Activated naive CD8-positive, alpha-beta T cell treated with anti-CD3 and anti-CD28 coated beads, Interleukin-2, amount 10 ng/mL, durations not matched to agents 7 days and 5 days (primary cell): Measurements from ENCODE around the gene SMIM34. TPM values are rescaled to one million over a fixed set of nuclear protein-coding genes. Genes with fewer than 3 reads are reported as not detected.
A peak's percentile ranks its signal among the peaks of the same experiment; 100 is the strongest.
"Not testable (repeated sequence)": the region's sequence is repeated elsewhere in the genome, so short reads cannot be mapped to it uniquely, and the experiment has no call there.

ENCODE experiments used
- ATAC-seq: fragments of 150-1000 bp; cut with Tn5 transposase; one replicate; pipeline ENCODE4 v1.10.0; 2021; ENCODE audit warnings: low read depth, moderate library complexity
- POLR2A ChIA-PET: fragments of 350-600 bp; sonication (Branson Sonifier 250); formaldehyde crosslinking; loops from one replicate; lab custom pipeline; 2021; ENCODE audit warnings: antibody characterized with exemption; lab: Charles Lee
- DNase-seq: peaks from one replicate; pipeline ENCODE4 v3.0.0; 2021
- H3K27ac Mint-ChIP-seq: one replicate; pipeline ENCODE4 v1.8.0; 2022; ENCODE audit warnings: mild to moderate bottlenecking, mixed read lengths
- H3K27me3 Mint-ChIP-seq: one replicate; pipeline ENCODE4 v1.8.0; 2022; ENCODE audit warnings: mild to moderate bottlenecking, moderate library complexity, mixed read lengths
- H3K36me3 Mint-ChIP-seq: one replicate; pipeline ENCODE4 v1.8.0; 2021; ENCODE audit warnings: mild to moderate bottlenecking, mixed read lengths
- H3K4me1 Mint-ChIP-seq: one replicate; pipeline ENCODE4 v1.8.0; 2021; ENCODE audit warnings: mixed read lengths
- H3K4me3 Mint-ChIP-seq: one replicate; pipeline ENCODE4 v1.8.0; 2022; ENCODE audit warnings: mild to moderate bottlenecking, moderate library complexity, mixed read lengths
- H3K9me3 Mint-ChIP-seq: one replicate; pipeline ENCODE4 v1.8.0; 2021; ENCODE audit warnings: mixed read lengths
- total RNA-seq, 2 experiments: library from RNA; stranded (reverse); gene quantifications; one replicate each; pipeline ENCODE4 v1.2.3, GENCODE V29; 2021

The SMIM34 gene
- total RNA-seq, 2 experiments from 2014 or later: not detected

GRCh38 chr21:34406102-34406501 is 17.6 kb downstream of the SMIM34 start:
- H3K4me3 Mint-ChIP-seq, H3K9me3 Mint-ChIP-seq, H3K4me1 Mint-ChIP-seq, POLR2A ChIA-PET, H3K27me3 Mint-ChIP-seq, H3K36me3 Mint-ChIP-seq, ATAC-seq, H3K27ac Mint-ChIP-seq, DNase-seq: not testable (repeated sequence)

- H3K4me1 Mint-ChIP-seq, H3K27me3 Mint-ChIP-seq, H3K27ac Mint-ChIP-seq, H3K9me3 Mint-ChIP-seq, ATAC-seq, POLR2A ChIA-PET, DNase-seq, H3K36me3 Mint-ChIP-seq, H3K4me3 Mint-ChIP-seq: not testable (repeated sequence)
Measured at GRCh38 chr21:34405686-34406085, 18.1 kb downstream of the SMIM34 start.

DNA sequence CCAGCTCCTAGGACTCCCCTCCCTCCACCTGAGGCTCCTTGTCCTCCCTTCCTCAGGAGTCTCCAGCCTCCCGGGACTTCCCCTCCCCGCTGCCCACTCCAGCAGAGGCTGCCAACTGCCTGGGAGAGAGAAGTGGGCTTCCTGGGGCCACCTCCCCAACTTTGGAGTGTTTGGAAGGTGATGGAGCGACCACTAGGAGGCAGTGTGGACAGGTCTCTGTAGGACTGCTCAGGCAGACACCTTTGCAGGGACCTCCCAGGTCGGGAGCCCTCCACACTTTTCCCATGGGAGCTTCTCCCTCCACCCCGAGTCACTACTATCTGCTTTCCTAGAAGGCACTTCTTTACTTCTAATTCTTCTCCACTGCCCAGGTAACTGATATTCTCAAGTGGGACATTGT is 19.0 kb downstream of the SMIM34 start:
- H3K27me3 Mint-ChIP-seq, DNase-seq, H3K9me3 Mint-ChIP-seq, H3K36me3 Mint-ChIP-seq, POLR2A ChIA-PET, H3K4me1 Mint-ChIP-seq, H3K27ac Mint-ChIP-seq, H3K4me3 Mint-ChIP-seq, ATAC-seq: not testable (repeated sequence)

- H3K9me3 Mint-ChIP-seq, POLR2A ChIA-PET, H3K4me3 Mint-ChIP-seq, H3K36me3 Mint-ChIP-seq, H3K27ac Mint-ChIP-seq, ATAC-seq, H3K4me1 Mint-ChIP-seq, H3K27me3 Mint-ChIP-seq, DNase-seq: not testable (repeated sequence)
Measured at GRCh38 chr21:34400522-34400921, 23.2 kb downstream of the SMIM34 start.

DNA sequence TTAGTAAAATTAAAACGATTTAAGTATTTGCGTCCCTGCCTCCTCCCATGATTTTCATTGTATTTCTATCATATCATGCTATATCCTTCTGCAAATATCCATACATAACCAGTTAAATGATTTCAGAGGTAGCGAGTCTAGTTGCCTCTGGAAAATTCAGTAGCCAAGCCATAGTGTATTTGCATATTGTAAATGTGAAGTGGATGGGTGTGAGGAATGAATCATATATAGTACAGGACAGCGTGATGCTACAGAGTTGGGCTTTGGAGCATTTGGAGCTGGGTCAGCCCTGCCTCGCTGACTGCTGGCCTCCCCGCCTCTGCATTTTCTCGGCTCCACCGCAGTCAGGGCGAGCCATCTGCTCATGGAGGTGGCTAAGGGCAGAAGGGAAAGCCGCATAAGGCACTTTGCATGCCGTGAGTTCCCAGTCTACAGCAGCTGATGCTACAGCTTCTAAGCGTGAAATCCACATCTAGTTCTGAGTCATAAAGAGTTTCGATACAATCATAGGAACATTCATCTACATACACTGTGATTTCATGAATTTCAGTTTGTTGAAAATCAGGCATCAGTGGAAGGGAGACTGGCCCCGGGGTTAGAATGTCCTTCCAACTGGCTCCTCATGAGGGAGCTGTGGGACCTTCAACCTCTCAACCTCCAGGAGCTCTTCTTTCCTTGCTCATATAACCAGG is 39.9 kb downstream of the SMIM34 start:
- H3K27ac Mint-ChIP-seq, ATAC-seq, H3K4me3 Mint-ChIP-seq, POLR2A ChIA-PET, DNase-seq, H3K27me3 Mint-ChIP-seq, H3K9me3 Mint-ChIP-seq, H3K36me3 Mint-ChIP-seq, H3K4me1 Mint-ChIP-seq: not testable (repeated sequence)

DNA sequence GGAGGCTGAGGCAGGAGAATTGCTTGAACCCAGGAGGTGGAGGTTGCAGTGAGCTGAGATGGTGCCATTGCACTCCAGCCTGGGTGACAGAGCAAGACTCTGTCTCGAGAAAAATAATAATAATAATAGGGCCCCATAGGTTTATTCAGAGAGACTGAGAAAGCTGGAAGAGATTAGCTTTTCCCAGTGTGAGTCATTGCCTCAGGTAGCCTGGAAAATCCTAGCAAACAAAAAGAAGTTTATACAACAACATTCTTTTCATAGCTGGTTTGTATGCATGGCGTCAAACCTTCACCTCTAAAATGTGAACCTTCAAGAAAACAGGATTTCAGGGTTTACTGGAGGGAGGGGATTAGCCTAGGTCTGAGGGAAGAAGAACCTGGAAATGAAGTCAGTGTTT is 40.6 kb downstream of the SMIM34 start:
- H3K4me3 Mint-ChIP-seq, DNase-seq, H3K9me3 Mint-ChIP-seq, ATAC-seq, H3K27ac Mint-ChIP-seq, H3K27me3 Mint-ChIP-seq, H3K36me3 Mint-ChIP-seq, H3K4me1 Mint-ChIP-seq, POLR2A ChIA-PET: not testable (repeated sequence)

- POLR2A ChIA-PET, H3K27ac Mint-ChIP-seq, H3K27me3 Mint-ChIP-seq, H3K36me3 Mint-ChIP-seq, H3K4me3 Mint-ChIP-seq, H3K4me1 Mint-ChIP-seq, DNase-seq, H3K9me3 Mint-ChIP-seq: not testable (repeated sequence)
- peak; percentile 77 for ATAC-seq
Measured at GRCh38 chr21:34375619-34375972, 48.2 kb downstream of the SMIM34 start.

GRCh38 chr21:34374940-34375618 is 48.7 kb downstream of the SMIM34 start, which contains the start of gene SMIM11:
Gene SMIM11, plus strand, starts transcription at chr21:34375507. Its CDS starts 3,998 bp downstream, at chr21:34379505.
- peak; percentile 99 for ATAC-seq
- H3K27ac Mint-ChIP-seq, DNase-seq, H3K4me1 Mint-ChIP-seq, H3K36me3 Mint-ChIP-seq, H3K27me3 Mint-ChIP-seq, H3K4me3 Mint-ChIP-seq, H3K9me3 Mint-ChIP-seq, POLR2A ChIA-PET: not testable (repeated sequence)

DNA sequence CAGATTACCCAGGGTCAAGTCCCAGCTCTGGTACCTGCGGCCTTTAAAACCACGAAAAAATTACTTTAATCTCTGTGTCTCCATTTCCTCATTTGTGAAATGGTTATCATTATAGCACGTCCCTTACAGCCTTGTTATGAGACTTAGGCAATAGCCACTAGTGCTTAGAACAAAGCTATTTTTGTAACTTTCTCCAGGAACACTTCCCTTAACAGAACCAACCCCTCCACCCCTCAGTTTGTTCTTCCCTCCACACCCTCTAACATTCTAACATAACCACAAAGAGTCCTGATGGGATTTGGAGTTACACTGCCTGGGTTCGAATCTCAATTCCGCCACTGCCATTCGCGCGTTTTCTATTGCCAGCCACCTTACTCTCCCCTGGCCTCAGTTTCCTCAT is 49.3 kb downstream of the SMIM34 start:
- H3K4me3 Mint-ChIP-seq, H3K36me3 Mint-ChIP-seq, POLR2A ChIA-PET, H3K27me3 Mint-ChIP-seq, H3K4me1 Mint-ChIP-seq, DNase-seq, H3K9me3 Mint-ChIP-seq, H3K27ac Mint-ChIP-seq, ATAC-seq: not testable (repeated sequence)

GRCh38 chr21:34372321-34372720 is 51.4 kb downstream of the SMIM34 start:
- Mint-ChIP-seq H3K27ac (no peak overlapping the region), H3K27me3 (peaks cover 10% of the 10 kb centered on the region), H3K9me3 (no peaks in the 10 kb centered on the region), H3K4me1 (no peaks in the 10 kb centered on the region), H3K36me3 (no peaks in the 10 kb centered on the region), H3K4me3 (no peak overlapping the region)
- ATAC-seq (no peak), DNase-seq (no peak)
- POLR2A ChIA-PET: no interaction called here

DNA sequence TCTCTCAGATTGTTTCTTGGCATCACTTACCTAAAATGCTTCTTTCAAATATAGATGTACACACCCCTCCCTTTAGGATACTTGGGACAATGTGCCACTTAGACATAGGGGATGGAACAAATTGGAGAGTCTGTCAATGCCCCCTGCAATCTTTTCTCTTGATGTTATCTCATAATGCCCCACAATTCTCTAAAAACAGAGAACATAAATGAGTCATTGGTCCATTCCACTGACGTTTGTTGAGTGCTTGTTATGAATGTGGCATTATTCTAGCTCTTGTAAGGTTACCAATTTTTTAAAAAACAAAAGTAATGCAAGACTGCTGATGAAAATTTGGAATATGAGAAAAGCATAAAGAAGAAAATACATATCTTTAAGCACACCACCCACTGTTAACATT is 54.0 kb downstream of the SMIM34 start:
- Mint-ChIP-seq H3K36me3 (no peaks in the 10 kb centered on the region), H3K27ac (no peak overlapping the region), H3K4me3 (no peak overlapping the region), H3K9me3 (no peaks in the 10 kb centered on the region), H3K4me1 (no peaks in the 10 kb centered on the region), H3K27me3 (peaks cover 10% of the 10 kb centered on the region)
- DNase-seq: no peak
- POLR2A ChIA-PET: no interaction called here
- no peak for ATAC-seq

Other genes starting within 250 kb of the SMIM34 start
- not detected for gene KCNE2, start 59.9 kb downstream of the SMIM34 start, total RNA-seq
- gene SMIM11, start 48.4 kb downstream of the SMIM34 start, total RNA-seq: 10 to 100 TPM; 13.0 to 19.8 TPM
- gene KCNE1, start 88.3 kb upstream of the SMIM34 start, total RNA-seq: under 1 TPM in 1 of 2 experiments, not detected in 1; 0.33 TPM
- 1 to 10 TPM; 7.3 to 7.4 TPM for gene RCAN1, start 191.2 kb upstream of the SMIM34 start, total RNA-seq
- under 1 TPM; 0.37 to 0.42 TPM for gene CLIC6, start 245.0 kb upstream of the SMIM34 start, total RNA-seq